GM12864 (cell line): ENCODE measurements around the gene GRB14.

Experiments
- DNase-seq: peaks from one replicate; pipeline ENCODE4 v3.0.0-alpha.2; 2011; ENCODE audit warnings: low read depth
- H3K4me3 ChIP-seq: 2 replicates; pipeline ENCODE4 v1.5.1; 2011; ENCODE audit warnings: mild to moderate bottlenecking, low read depth, low read length, control low read depth
- TF ChIP-seq, protein P1 (sequence below): IDR thresholded peaks from 2 replicates; pipeline ENCODE4 v1.5.1; 2011; ENCODE audit warnings: low read depth, mild to moderate bottlenecking, moderate library complexity, low read length, control low read depth, inconsistent platforms; ENCODE audit errors: missing control alignments

The GRB14 gene

DNA sequence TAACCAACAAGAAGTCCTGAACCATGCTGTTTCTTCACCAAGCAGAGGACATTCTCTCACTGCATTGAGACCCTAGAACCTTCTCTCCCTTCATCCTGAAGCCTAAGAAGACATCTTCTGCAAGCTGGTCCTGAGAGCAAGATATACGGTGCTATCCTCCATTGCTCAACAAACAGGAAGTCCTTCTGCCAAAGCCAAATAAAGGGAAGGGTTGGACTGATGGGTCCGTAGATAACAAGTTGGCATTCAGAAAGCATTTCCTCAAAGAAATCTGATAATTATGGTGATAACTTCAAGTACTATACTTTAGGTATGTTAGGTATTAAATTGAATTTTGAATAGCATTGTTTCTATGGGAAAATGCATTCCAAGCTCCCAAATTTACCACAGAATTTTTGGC, 23.3 kb downstream of the GRB14 start:
- TF ChIP-seq, protein P1, sequence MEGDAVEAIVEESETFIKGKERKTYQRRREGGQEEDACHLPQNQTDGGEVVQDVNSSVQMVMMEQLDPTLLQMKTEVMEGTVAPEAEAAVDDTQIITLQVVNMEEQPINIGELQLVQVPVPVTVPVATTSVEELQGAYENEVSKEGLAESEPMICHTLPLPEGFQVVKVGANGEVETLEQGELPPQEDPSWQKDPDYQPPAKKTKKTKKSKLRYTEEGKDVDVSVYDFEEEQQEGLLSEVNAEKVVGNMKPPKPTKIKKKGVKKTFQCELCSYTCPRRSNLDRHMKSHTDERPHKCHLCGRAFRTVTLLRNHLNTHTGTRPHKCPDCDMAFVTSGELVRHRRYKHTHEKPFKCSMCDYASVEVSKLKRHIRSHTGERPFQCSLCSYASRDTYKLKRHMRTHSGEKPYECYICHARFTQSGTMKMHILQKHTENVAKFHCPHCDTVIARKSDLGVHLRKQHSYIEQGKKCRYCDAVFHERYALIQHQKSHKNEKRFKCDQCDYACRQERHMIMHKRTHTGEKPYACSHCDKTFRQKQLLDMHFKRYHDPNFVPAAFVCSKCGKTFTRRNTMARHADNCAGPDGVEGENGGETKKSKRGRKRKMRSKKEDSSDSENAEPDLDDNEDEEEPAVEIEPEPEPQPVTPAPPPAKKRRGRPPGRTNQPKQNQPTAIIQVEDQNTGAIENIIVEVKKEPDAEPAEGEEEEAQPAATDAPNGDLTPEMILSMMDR: no peak
- DNase-seq: no peak
- no peak overlapping the region for H3K4me3 ChIP-seq

DNA sequence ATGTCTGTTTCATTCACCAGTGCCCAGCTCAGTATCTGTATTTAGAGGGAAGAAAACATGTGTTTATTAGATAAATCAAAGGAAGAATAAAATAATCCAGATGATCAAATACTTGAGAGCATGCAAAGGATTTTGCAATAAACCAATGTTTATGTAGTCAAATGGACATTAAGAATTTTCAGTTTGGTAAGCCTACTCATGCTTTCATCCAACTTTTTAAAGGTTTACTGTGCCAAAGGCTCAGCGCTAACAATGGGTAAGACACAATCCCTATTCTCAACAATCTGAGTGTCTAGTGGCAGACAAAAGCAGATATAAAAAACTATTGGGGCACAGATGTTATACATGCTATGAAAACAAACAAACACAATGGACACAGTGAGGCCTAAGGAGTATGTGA, 26.3 kb downstream of the GRB14 start:
- DNase-seq: no peak
- TF ChIP-seq, protein P1: no peak
- no peak overlapping the region for H3K4me3 ChIP-seq

DNA sequence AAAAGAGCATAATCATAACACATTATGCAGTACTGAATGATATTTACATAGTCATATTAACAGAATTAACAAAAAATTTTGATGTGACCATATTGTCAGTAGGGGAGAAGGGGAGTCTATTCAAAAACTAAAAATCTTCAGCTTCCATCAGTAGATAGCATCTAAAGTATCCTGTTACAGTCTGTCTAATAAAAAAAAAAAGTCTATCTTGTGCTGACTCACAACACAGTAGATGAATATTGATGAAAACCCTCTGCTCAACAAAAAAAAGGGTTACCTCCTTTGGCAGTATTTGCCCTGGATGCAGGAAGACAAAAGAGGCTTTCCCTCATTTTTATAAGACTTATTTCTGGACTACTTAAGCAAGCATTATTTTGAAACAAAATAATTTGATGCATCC, 27.3 kb downstream of the GRB14 start:
- TF ChIP-seq, protein P1: no peak
- DNase-seq: no peak

DNA sequence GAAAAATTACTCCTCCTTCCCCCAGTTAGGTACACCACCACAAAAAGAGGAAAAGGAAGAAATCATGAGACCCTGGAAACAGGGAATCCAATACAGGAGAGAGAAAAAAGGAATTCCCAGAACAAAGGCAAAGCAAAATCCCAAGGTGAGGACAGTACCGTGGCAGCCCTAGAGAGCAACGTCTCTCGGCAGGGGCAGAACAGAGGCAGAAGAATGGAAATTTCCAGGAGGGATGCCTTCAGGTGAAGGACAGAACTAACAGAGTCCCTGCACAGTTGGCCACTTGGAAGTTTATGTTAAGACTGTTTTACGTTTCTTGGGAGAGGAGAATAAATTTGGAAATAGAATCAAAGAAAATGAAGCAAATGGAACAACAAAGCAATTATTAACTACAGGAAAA, 27.7 kb downstream of the GRB14 start:
- DNase-seq: no peak
- TF ChIP-seq, protein P1: no peak
- H3K4me3 ChIP-seq: no peak overlapping the region

More for the DNA sequence above, 27.3 kb downstream of the GRB14 start:
- H3K4me3 ChIP-seq: no peak overlapping the region

DNA sequence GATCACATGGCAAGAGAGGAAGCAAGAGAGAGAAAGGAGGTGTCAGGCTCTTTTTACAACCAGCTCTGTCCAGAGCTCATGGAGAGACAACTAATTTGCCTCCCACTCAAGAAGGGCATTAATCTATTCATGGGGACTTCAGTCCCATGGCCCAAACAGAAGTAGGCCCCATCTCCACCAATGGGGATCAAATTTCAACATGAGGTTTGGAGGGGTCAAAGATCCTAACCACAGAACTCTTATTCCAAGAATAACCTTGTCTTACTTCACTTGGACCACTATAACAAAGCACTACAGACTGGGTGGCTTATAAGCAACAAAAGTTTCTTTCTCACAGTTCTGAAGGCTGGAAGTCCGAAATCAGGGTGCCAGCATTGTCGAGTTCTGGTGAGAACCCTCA, 31.8 kb downstream of the GRB14 start:
- TF ChIP-seq, protein P1: no peak

DNA sequence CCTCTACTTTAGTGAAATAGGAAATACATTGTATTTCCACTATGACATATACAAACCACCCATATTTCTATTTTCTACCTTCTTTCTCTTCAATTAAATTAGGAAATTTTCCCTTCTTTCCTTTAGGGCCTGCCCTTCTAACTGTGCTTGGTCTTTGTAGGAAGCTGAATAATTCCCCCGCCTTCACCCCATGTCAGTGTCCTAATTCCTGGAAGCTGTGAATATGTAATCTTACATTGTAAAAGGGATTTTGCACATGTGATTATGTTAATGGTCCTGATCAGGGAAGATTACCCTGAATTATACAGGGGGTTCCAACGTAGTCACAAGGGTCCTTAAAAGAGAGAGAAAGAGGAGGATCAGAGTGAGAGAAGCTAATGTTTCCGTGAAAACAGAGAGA, 40.2 kb downstream of the GRB14 start:
- DNase-seq: no peak
- TF ChIP-seq, protein P1: no peak
- H3K4me3 ChIP-seq: no peak overlapping the region

More for the DNA sequence above, 31.8 kb downstream of the GRB14 start:
- no peak overlapping the region for H3K4me3 ChIP-seq
- no peak for DNase-seq

DNA sequence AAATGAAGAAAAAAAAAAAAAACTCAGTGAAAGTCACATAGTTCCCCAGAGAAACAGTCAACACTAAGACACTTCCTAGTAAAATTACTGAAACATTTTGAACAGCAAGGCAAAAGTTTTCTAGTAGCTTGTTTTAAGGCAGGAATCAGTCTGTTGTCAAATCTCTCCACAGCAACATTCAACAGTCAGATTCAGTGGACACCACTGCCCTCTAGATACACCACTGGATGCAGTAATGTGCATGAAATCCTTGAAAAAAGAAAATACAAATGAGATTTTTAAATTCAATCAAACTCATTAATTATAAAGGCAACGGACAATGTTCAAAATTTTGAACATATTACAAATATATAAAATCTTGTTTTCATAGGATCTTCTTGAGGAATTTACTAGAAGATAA, 46.4 kb downstream of the GRB14 start:
- no peak for DNase-seq
- no peak overlapping the region for H3K4me3 ChIP-seq

More for the DNA sequence above, 46.4 kb downstream of the GRB14 start:
- TF ChIP-seq, protein P1: no peak
